ENCODE results near the gene BTNL3.
"Not testable (repeated sequence)": the region's sequence is repeated elsewhere in the genome, so short reads cannot be mapped to it uniquely, and the experiment has no call there.

The BTNL3 gene

GRCh38 chr5:180990086-180990881 is 1.6 kb downstream of the BTNL3 start:
- no peak for DNase-seq (ENCODE audit: low read depth)
- H3K4me3 ChIP-seq (ENCODE audit: low read length) = no peak overlapping the region
- no peak for TF ChIP-seq CTCF (conservative IDR thresholded peaks at IDR 0.05; ENCODE audit: low read depth, low read length)

GRCh38 chr5:180990882-180991242 is 2.2 kb downstream of the BTNL3 start:
- no peak overlapping the region for H3K4me3 ChIP-seq (ENCODE audit: low read length)
- TF ChIP-seq CTCF (conservative IDR thresholded peaks at IDR 0.05; ENCODE audit: low read depth, low read length) = no peak
- no peak for DNase-seq (ENCODE audit: low read depth)

GRCh38 chr5:181001947-181002346 is 13.3 kb downstream of the BTNL3 start:
- no peak for TF ChIP-seq CTCF (conservative IDR thresholded peaks at IDR 0.05; ENCODE audit: low read depth, low read length)
- DNase-seq (ENCODE audit: low read depth) = no peak
- no peak overlapping the region for H3K4me3 ChIP-seq (ENCODE audit: low read length)

- H3K4me3 ChIP-seq (ENCODE audit: low read length) = no peak overlapping the region
- DNase-seq (ENCODE audit: low read depth) = no peak
- TF ChIP-seq CTCF (conservative IDR thresholded peaks at IDR 0.05; ENCODE audit: low read depth, low read length) = no peak
Measured at GRCh38 chr5:181005791-181006190, 17.1 kb downstream of the BTNL3 start.

- no peak overlapping the region for H3K4me3 ChIP-seq (ENCODE audit: low read length)
- TF ChIP-seq CTCF (conservative IDR thresholded peaks at IDR 0.05; ENCODE audit: low read depth, low read length) = no peak
- no peak for DNase-seq (ENCODE audit: low read depth)
Measured at GRCh38 chr5:181008136-181008535, 19.5 kb downstream of the BTNL3 start.

- not testable (repeated sequence) for H3K4me3 ChIP-seq (ENCODE audit: low read length); DNase-seq (ENCODE audit: low read depth)
Measured at GRCh38 chr5:181010018-181010417, 21.4 kb downstream of the BTNL3 start.

GRCh38 chr5:181014654-181015053 is 26.0 kb downstream of the BTNL3 start:
- not testable (repeated sequence) for DNase-seq (ENCODE audit: low read depth); H3K4me3 ChIP-seq (ENCODE audit: low read length)

- not testable (repeated sequence) for DNase-seq (ENCODE audit: low read depth); H3K4me3 ChIP-seq (ENCODE audit: low read length)
Measured at GRCh38 chr5:181017448-181017847, 28.8 kb downstream of the BTNL3 start.

GRCh38 chr5:181020688-181021087 is 32.0 kb downstream of the BTNL3 start:
- TF ChIP-seq CTCF (conservative IDR thresholded peaks at IDR 0.05; ENCODE audit: low read depth, low read length) = no peak
- no peak for DNase-seq (ENCODE audit: low read depth)

More at GRCh38 chr5:181020688-181021087, 32.0 kb downstream of the BTNL3 start:
- no peak overlapping the region for H3K4me3 ChIP-seq (ENCODE audit: low read length)
